ENCODE results near the gene DAAM1.

- TF ChIP-seq CTCF (IDR thresholded peaks at IDR 0.05) (no peak), REST (IDR thresholded peaks at IDR 0.05; ENCODE audit: insufficient read depth in 1 of 2, low read depth in 2 of 2, low read length in 1 of 2) (no peak)
These were observed 18.4 kb downstream of the DAAM1 start for GRCh38 chr14:59206892-59207291.

All from Panc1 (cell line).